NB4 (cell line): Measurements from ENCODE around the gene FRMD4B.

Source experiments
- POLR2A ChIP-seq: IDR thresholded peaks from 2 replicates; pipeline ENCODE4 v1.6.1; 2011; ENCODE audit warnings: mild to moderate bottlenecking; ENCODE audit not compliant: insufficient read length; ENCODE audit errors: extremely low read depth
- TF ChIP-seq, protein P1 (sequence below): IDR thresholded peaks from one replicate; pipeline ENCODE4 v1.5.1; 2012; ENCODE audit warnings: low read depth, low read length

DNA sequence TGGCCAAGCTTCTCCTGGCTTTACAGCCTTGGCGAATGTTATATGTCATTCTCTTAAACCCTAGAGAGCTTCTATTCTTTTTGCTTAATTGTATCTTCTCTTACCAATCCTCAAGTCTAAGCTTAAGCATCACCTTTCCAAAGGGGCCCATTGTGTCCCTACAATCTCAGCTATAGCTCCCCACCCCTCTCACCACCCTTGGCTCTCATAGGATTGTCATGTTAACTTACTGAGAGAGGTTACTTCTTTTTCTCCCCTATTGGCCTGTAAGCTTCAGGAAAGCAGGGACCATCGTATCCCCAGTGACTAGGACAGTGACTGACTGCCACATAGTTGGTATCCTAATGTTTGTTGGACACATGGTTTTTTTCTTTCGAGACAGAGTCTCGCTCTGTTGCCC lies 220.1 kb downstream of the FRMD4B start:
- TF ChIP-seq, protein P1, sequence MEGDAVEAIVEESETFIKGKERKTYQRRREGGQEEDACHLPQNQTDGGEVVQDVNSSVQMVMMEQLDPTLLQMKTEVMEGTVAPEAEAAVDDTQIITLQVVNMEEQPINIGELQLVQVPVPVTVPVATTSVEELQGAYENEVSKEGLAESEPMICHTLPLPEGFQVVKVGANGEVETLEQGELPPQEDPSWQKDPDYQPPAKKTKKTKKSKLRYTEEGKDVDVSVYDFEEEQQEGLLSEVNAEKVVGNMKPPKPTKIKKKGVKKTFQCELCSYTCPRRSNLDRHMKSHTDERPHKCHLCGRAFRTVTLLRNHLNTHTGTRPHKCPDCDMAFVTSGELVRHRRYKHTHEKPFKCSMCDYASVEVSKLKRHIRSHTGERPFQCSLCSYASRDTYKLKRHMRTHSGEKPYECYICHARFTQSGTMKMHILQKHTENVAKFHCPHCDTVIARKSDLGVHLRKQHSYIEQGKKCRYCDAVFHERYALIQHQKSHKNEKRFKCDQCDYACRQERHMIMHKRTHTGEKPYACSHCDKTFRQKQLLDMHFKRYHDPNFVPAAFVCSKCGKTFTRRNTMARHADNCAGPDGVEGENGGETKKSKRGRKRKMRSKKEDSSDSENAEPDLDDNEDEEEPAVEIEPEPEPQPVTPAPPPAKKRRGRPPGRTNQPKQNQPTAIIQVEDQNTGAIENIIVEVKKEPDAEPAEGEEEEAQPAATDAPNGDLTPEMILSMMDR, result no peak
- TF ChIP-seq POLR2A, result no peak
